A549 (cell line): ENCODE measurements around the gene ZNF107.

Source experiments
- CEBPB ChIP-seq, 2 experiments: fragments of >200 bp in 1 of 2; sonication (Bioruptor Twin) in 1 of 2; formaldehyde crosslinking in 1 of 2; IDR thresholded peaks; 2 replicates each; pipeline ENCODE4 v1.6.1; 2012 to 2016
- CTCF ChIP-seq: fragments of >200 bp; sonication (Bioruptor Twin); formaldehyde crosslinking; IDR thresholded peaks from 3 replicates; pipeline ENCODE4 v1.5.1; 2016
- EHF ChIP-seq: fragments of 250-450 bp; sonication (Bioruptor Pico); IDR thresholded peaks from 2 replicates; pipeline ENCODE4 v1.5.0; 2020; ENCODE audit warnings: mild to moderate bottlenecking
- KDM1A ChIP-seq: fragments of 200-600 bp; sonication (generic); IDR thresholded peaks from 2 replicates; pipeline ENCODE4 v1.6.1; 2016; ENCODE audit warnings: low read depth, mild to moderate bottlenecking
- RFX5 ChIP-seq: fragments of 450-650 bp; IDR thresholded peaks from 2 replicates; pipeline ENCODE4 v1.7.1; 2014; ENCODE audit warnings: antibody characterized with exemption, mild to moderate bottlenecking, moderate library complexity

- no peak for TF ChIP-seq EHF
- TF ChIP-seq CTCF: no peak
- TF ChIP-seq KDM1A: no peak
- no peak for TF ChIP-seq CEBPB (IDR thresholded peaks at IDR 0.05)
- TF ChIP-seq RFX5: no peak
Observed at GRCh38 chr7:64687249-64687648, 21.3 kb downstream of the ZNF107 start.
